Trophoblast cell (in vitro differentiated cells and primary cell): Measurements from ENCODE around the gene HECTD4.
A peak's percentile ranks its signal among the peaks of the same experiment; 100 is the strongest.

ENCODE experiments used
- DNase-seq, 2 donors: peaks; one replicate each; pipeline ENCODE4 v3.0.0-alpha.2; 2016
- H2AFZ ChIP-seq: 2 replicates; pipeline ENCODE4 v1.6.1; 2013; ENCODE audit warnings: low read length, moderate library complexity, mild to moderate bottlenecking; ENCODE audit not compliant: insufficient read depth, poor library complexity
- H2AK5ac ChIP-seq: 2 replicates; pipeline ENCODE4 v1.6.1; 2013; ENCODE audit warnings: mild to moderate bottlenecking, low read length
- H2BK120ac ChIP-seq: 2 replicates; pipeline ENCODE4 v1.6.1; 2013; ENCODE audit warnings: low read length, mild to moderate bottlenecking, moderate library complexity; ENCODE audit not compliant: insufficient read depth, poor library complexity
- H2BK12ac ChIP-seq: 2 replicates; pipeline ENCODE4 v1.6.1; 2013; ENCODE audit warnings: mild to moderate bottlenecking, low read length, moderate library complexity
- H2BK5ac ChIP-seq: 2 replicates; pipeline ENCODE4 v1.6.1; 2013; ENCODE audit warnings: low read length, low read depth, moderate library complexity, mild to moderate bottlenecking; ENCODE audit not compliant: poor library complexity
- H3K14ac ChIP-seq: 2 replicates; pipeline ENCODE4 v1.6.1; 2013; ENCODE audit warnings: mild to moderate bottlenecking, low read length
- H3K18ac ChIP-seq: 2 replicates; pipeline ENCODE4 v1.6.1; 2013; ENCODE audit warnings: mild to moderate bottlenecking, low read length
- H3K23ac ChIP-seq: 2 replicates; pipeline ENCODE4 v1.6.1; 2013; ENCODE audit warnings: low read length
- H3K27ac ChIP-seq: 2 replicates; pipeline ENCODE4 v1.5.1; 2013; ENCODE audit warnings: low read depth, mild to moderate bottlenecking, inconsistent platforms, low read length, moderate library complexity
- H3K27me3 ChIP-seq: 2 replicates; pipeline ENCODE4 v1.6.1; 2013; ENCODE audit warnings: inconsistent platforms, mild to moderate bottlenecking, low read length, moderate library complexity; ENCODE audit not compliant: insufficient read depth
- H3K36me3 ChIP-seq, 2 experiments: 1 replicate in 1 of 2; 2 replicates in 1 of 2; pipeline ENCODE4 v1.6.1; 2013; ENCODE audit warnings: low read length in 2 of 2, mild to moderate bottlenecking in 2 of 2, moderate library complexity in 1 of 2; ENCODE audit not compliant: insufficient read depth in 2 of 2, control insufficient read depth in 1 of 2
- H3K4ac ChIP-seq: 2 replicates; pipeline ENCODE4 v1.6.1; 2013; ENCODE audit warnings: low read depth, mild to moderate bottlenecking, low read length, moderate library complexity
- H3K4me1 ChIP-seq, 2 experiments: 1 replicate in 1 of 2; 2 replicates in 1 of 2; pipeline ENCODE4 v1.6.1; 2013; ENCODE audit warnings: low read length in 2 of 2, mild to moderate bottlenecking in 2 of 2, moderate library complexity in 1 of 2; ENCODE audit not compliant: insufficient read depth in 2 of 2, control insufficient read depth in 1 of 2
- H3K4me2 ChIP-seq: 2 replicates; pipeline ENCODE4 v1.6.1; 2013; ENCODE audit warnings: inconsistent platforms, mild to moderate bottlenecking, low read length, moderate library complexity
- H3K4me3 ChIP-seq: 2 replicates; pipeline ENCODE4 v1.5.1; 2013; ENCODE audit warnings: mild to moderate bottlenecking, low read depth, low read length, inconsistent platforms
- H3K79me1 ChIP-seq: one replicate; pipeline ENCODE4 v1.6.1; 2013; ENCODE audit warnings: low read length
- H3K79me2 ChIP-seq: 2 replicates; pipeline ENCODE4 v1.6.1; 2013; ENCODE audit warnings: low read length, mild to moderate bottlenecking; ENCODE audit not compliant: control insufficient read depth, insufficient read depth, poor library complexity
- H3K9ac ChIP-seq: 2 replicates; pipeline ENCODE4 v1.6.1; 2013; ENCODE audit warnings: mild to moderate bottlenecking, low read length
- H3K9me3 ChIP-seq: 2 replicates; pipeline ENCODE4 v1.6.1; 2013; ENCODE audit warnings: low read depth, mild to moderate bottlenecking, control low read depth, inconsistent platforms, low read length; ENCODE audit not compliant: insufficient read depth
- H4K12ac ChIP-seq: 2 replicates; pipeline ENCODE4 v1.6.1; 2013; ENCODE audit warnings: low read depth, mild to moderate bottlenecking, low read length, moderate library complexity
- H4K8ac ChIP-seq: 2 replicates; pipeline ENCODE4 v1.6.1; 2013; ENCODE audit warnings: low read depth, mild to moderate bottlenecking, low read length, moderate library complexity
- H4K91ac ChIP-seq: one replicate; pipeline ENCODE4 v1.6.1; 2013; ENCODE audit warnings: low read depth, mild to moderate bottlenecking, low read length, moderate library complexity
- WGBS: extraction: QIAGEN DNeasy Blood & Tissue Kit; methylation state at CpG from one replicate; pipeline ENCODE4 v1.1.7; 2013; ENCODE audit warnings: missing lambda C conversion rate; ENCODE audit not compliant: insufficient read length, insufficient coverage; ENCODE audit errors: extremely low coverage; 5-methylcytosine and 5-hydroxymethylcytosine counted together

HECTD4 gene

GRCh38 chr12:112169161-112169872 is 212.9 kb downstream of the HECTD4 start:
- Histone ChIP-seq H3K23ac (no peak overlapping the region), H3K79me2 (no peaks in the 10 kb centered on the region), H3K27me3 (no peaks in the 10 kb centered on the region), H2BK12ac (no peak overlapping the region), H3K4ac (no peak overlapping the region), H2AK5ac (no peak overlapping the region), H4K12ac (peak overlapping the region; percentile 54), H4K91ac (no peak overlapping the region), H3K4me3 (no peak overlapping the region), H3K4me1 (no peaks in the 10 kb centered on the region), H3K27ac (no peak overlapping the region), H3K14ac (no peak overlapping the region), H3K18ac (no peak overlapping the region), H4K8ac (no peak overlapping the region), H3K4me2 (no peak overlapping the region), H3K9me3 (no peaks in the 10 kb centered on the region), H3K79me1 (no peaks in the 10 kb centered on the region), H2BK120ac (no peak overlapping the region), H3K9ac (no peak overlapping the region), H3K36me3 (peaks cover 34 to 39% of the 10 kb centered on the region in 2 experiments), H2AFZ (no peak overlapping the region), H2BK5ac (no peak overlapping the region)
- no peak for DNase-seq
- WGBS = no CpG with 5 or more reads among the region's 19 CpGs

GRCh38 chr12:112168561-112168971 is 213.7 kb downstream of the HECTD4 start:
- Histone ChIP-seq H2AFZ (no peak overlapping the region), H4K8ac (no peak overlapping the region), H2AK5ac (no peak overlapping the region), H3K27ac (no peak overlapping the region), H4K91ac (no peak overlapping the region), H3K14ac (no peak overlapping the region), H3K9me3 (no peaks in the 10 kb centered on the region), H4K12ac (no peak overlapping the region), H3K23ac (no peak overlapping the region), H3K4ac (no peak overlapping the region), H3K79me1 (no peaks in the 10 kb centered on the region), H2BK12ac (no peak overlapping the region), H3K18ac (no peak overlapping the region), H3K9ac (no peak overlapping the region), H2BK5ac (no peak overlapping the region), H3K4me3 (no peak overlapping the region), H3K4me2 (no peak overlapping the region), H2BK120ac (no peak overlapping the region), H3K27me3 (no peaks in the 10 kb centered on the region), H3K36me3 (peaks cover 31 to 38% of the 10 kb centered on the region in 2 experiments), H3K79me2 (no peaks in the 10 kb centered on the region), H3K4me1 (no peaks in the 10 kb centered on the region)
- WGBS = no CpG with 5 or more reads among the region's 8 CpGs
- no peak for DNase-seq

GRCh38 chr12:112167718-112168525 is 214.3 kb downstream of the HECTD4 start:
- WGBS = no CpG with 5 or more reads among the region's 32 CpGs
- H3K4ac ChIP-seq = no peak overlapping the region

GRCh38 chr12:112167031-112167461 is 215.2 kb downstream of the HECTD4 start:
- H3K4ac ChIP-seq = no peak overlapping the region
- H2BK12ac ChIP-seq = no peak overlapping the region
- H2AK5ac ChIP-seq = no peak overlapping the region
- H3K9me3 ChIP-seq = no peaks in the 10 kb centered on the region
- no peak overlapping the region for H3K27ac ChIP-seq
- no peak overlapping the region for H4K12ac ChIP-seq
- H4K8ac ChIP-seq = no peak overlapping the region
- no peak overlapping the region for H3K14ac ChIP-seq
- no peak overlapping the region for H3K4me3 ChIP-seq
- no peak overlapping the region for H4K91ac ChIP-seq
- no peaks in the 10 kb centered on the region for H3K79me1 ChIP-seq
- H3K36me3 ChIP-seq = peaks cover 31 to 33% of the 10 kb centered on the region in 2 experiments
- no peaks in the 10 kb centered on the region for H3K4me1 ChIP-seq
- no peak overlapping the region for H3K23ac ChIP-seq
- no peak overlapping the region for H2BK120ac ChIP-seq
- H3K18ac ChIP-seq = no peak overlapping the region
- H3K27me3 ChIP-seq = no peaks in the 10 kb centered on the region
- no peak for DNase-seq
- H2BK5ac ChIP-seq = no peak overlapping the region
- no peak overlapping the region for H3K9ac ChIP-seq
- no peak overlapping the region for H3K4me2 ChIP-seq
- no CpG with 5 or more reads among the region's 12 CpGs for WGBS
- H2AFZ ChIP-seq = no peak overlapping the region
- no peaks in the 10 kb centered on the region for H3K79me2 ChIP-seq

More at GRCh38 chr12:112167718-112168525, 214.3 kb downstream of the HECTD4 start:
- Histone ChIP-seq H2BK5ac (no peak overlapping the region), H3K14ac (no peak overlapping the region), H3K79me2 (no peaks in the 10 kb centered on the region), H3K4me3 (no peak overlapping the region), H3K9me3 (no peaks in the 10 kb centered on the region), H3K18ac (no peak overlapping the region), H2BK120ac (no peak overlapping the region), H3K27ac (no peak overlapping the region), H2BK12ac (no peak overlapping the region), H3K36me3 (peaks cover 37 to 39% of the 10 kb centered on the region in 2 experiments), H3K4me1 (no peaks in the 10 kb centered on the region), H4K91ac (no peak overlapping the region), H2AK5ac (no peak overlapping the region), H3K79me1 (no peaks in the 10 kb centered on the region), H3K4me2 (no peak overlapping the region), H3K27me3 (no peaks in the 10 kb centered on the region), H4K12ac (no peak overlapping the region), H3K23ac (no peak overlapping the region), H2AFZ (no peak overlapping the region), H3K9ac (no peak overlapping the region), H4K8ac (no peak overlapping the region)
- no peak for DNase-seq
